DMS153 treated with DMSO at 0.1 percent for 48 hours (cell line): ENCODE data around the gene OR6C3.
"Not testable (repeated sequence)": the region's sequence is repeated elsewhere in the genome, so short reads cannot be mapped to it uniquely, and the experiment has no call there.

Experiments
- DNase-seq: peaks from one replicate; lab custom pipeline; 2025; ENCODE audit not compliant: unreplicated experiment; lab: John Stamatoyannopoulos, UW

Gene OR6C3

GRCh38 chr12:55330446-55330845, at the start of gene OR6C3:
Gene OR6C3, plus strand, starts transcription at chr12:55330746. Its CDS starts 955 bp downstream, at chr12:55331701.
- no peak for DNase-seq

- no peak for DNase-seq
These were observed 49.6 kb upstream of the OR6C3 start for GRCh38 chr12:55280991-55281390.

- DNase-seq = no peak
These were observed 40.5 kb upstream of the OR6C3 start for GRCh38 chr12:55289999-55290398.

GRCh38 chr12:55296469-55296868, 34.1 kb upstream of the OR6C3 start, which contains the start of gene OR6C6:
Gene OR6C6, minus strand, starts transcription at chr12:55296569. Its CDS starts 1,337 bp downstream, at chr12:55295232.
- DNase-seq = no peak

- no peak for DNase-seq
These were observed 16.5 kb upstream of the OR6C3 start, which contains the start of gene OR6C1 for GRCh38 chr12:55314043-55314442. Gene OR6C1, plus strand, starts transcription at chr12:55314343. Its CDS starts 6,257 bp downstream, at chr12:55320600.

GRCh38 chr12:55320201-55320600, 10.3 kb upstream of the OR6C3 start:
- DNase-seq = no peak

- not testable (repeated sequence) for DNase-seq
These were observed 4.7 kb upstream of the OR6C3 start for GRCh38 chr12:55325801-55326200.

- DNase-seq = no peak
These were observed 5.5 kb downstream of the OR6C3 start for GRCh38 chr12:55336002-55336401.

GRCh38 chr12:55355338-55355737, 24.8 kb downstream of the OR6C3 start:
- DNase-seq = not testable (repeated sequence)

- DNase-seq = no peak
These were observed 32.1 kb downstream of the OR6C3 start, which contains the start of gene OR6C75 for GRCh38 chr12:55362675-55363074. Gene OR6C75, plus strand, starts transcription at chr12:55362975. Its CDS starts 2,136 bp downstream, at chr12:55365111.

GRCh38 chr12:55365086-55365485, 34.5 kb downstream of the OR6C3 start:
- DNase-seq = no peak

- no peak for DNase-seq
These were observed 42.0 kb downstream of the OR6C3 start for GRCh38 chr12:55372521-55372920.
